DOHH2 (cell line): ENCODE results near the gene FKBP6.

Source experiments
- H3F3A ChIP-seq: fragments of 200-600 bp; sonication (generic), shearing (Covaris generic); 2 replicates; pipeline ENCODE4 v1.6.0; 2016; ENCODE audit warnings: antibody characterized with exemption, mild to moderate bottlenecking; ENCODE audit not compliant: control insufficient read depth, insufficient read depth
- H3K27ac ChIP-seq: fragments of 200-600 bp; sonication (generic); 2 replicates; pipeline ENCODE4 v1.5.1; 2014; ENCODE audit warnings: low read depth, mild to moderate bottlenecking, low read length, moderate library complexity
- H3K27me3 ChIP-seq: fragments of 200-600 bp; sonication (generic); 2 replicates; pipeline ENCODE4 v1.6.1; 2014; ENCODE audit warnings: mild to moderate bottlenecking, low read length, mixed read lengths; ENCODE audit not compliant: control insufficient read depth
- H3K36me3 ChIP-seq: fragments of 200-600 bp; sonication (generic); 2 replicates; pipeline ENCODE4 v1.6.1; 2014; ENCODE audit warnings: mild to moderate bottlenecking, low read length, moderate library complexity, mixed read lengths; ENCODE audit not compliant: control insufficient read depth
- H3K4me1 ChIP-seq: fragments of 200-600 bp; sonication (generic); 2 replicates; pipeline ENCODE4 v1.6.1; 2014; ENCODE audit warnings: mild to moderate bottlenecking, low read length, mixed read lengths; ENCODE audit not compliant: control insufficient read depth
- H3K4me2 ChIP-seq: fragments of 200-600 bp; sonication (generic); 2 replicates; pipeline ENCODE4 v1.6.0; 2014; ENCODE audit warnings: mild to moderate bottlenecking, low read length, moderate library complexity
- H3K4me3 ChIP-seq: fragments of 200-600 bp; sonication (generic); 2 replicates; pipeline ENCODE4 v1.5.1; 2014; ENCODE audit warnings: mild to moderate bottlenecking, low read length, mixed read lengths
- H3K79me2 ChIP-seq: fragments of 200-600 bp; sonication (generic); 2 replicates; pipeline ENCODE4 v1.6.1; 2014; ENCODE audit warnings: mild to moderate bottlenecking, low read length, mixed read lengths; ENCODE audit not compliant: control insufficient read depth
- H3K9me2 ChIP-seq: fragments of 200-600 bp; sonication (generic); replicated peaks from 2 replicates; pipeline ENCODE4 v1.6.1; 2014; ENCODE audit warnings: mild to moderate bottlenecking, low read length, mixed read lengths; ENCODE audit not compliant: control insufficient read depth
- H3K9me3 ChIP-seq: fragments of 200-600 bp; sonication (generic); 2 replicates; pipeline ENCODE4 v1.6.1; 2014; ENCODE audit warnings: antibody characterized with exemption, low read length, mixed read lengths; ENCODE audit not compliant: control insufficient read depth, insufficient read depth
- H4K20me1 ChIP-seq: fragments of 200-600 bp; sonication (generic); 2 replicates; pipeline ENCODE4 v1.6.0; 2014; ENCODE audit warnings: low read depth, mild to moderate bottlenecking, antibody characterized with exemption, low read length, moderate library complexity; ENCODE audit not compliant: control insufficient read depth, insufficient read depth
- CTCF ChIP-seq: fragments of 200-600 bp; sonication (generic); IDR thresholded peaks from one replicate; pipeline ENCODE4 v1.5.1; 2014; ENCODE audit warnings: antibody characterized with exemption, mild to moderate bottlenecking, low read depth, low read length; ENCODE audit not compliant: poor library complexity, severe bottlenecking
- EZH2phosphoT487 ChIP-seq: fragments of 200-600 bp; sonication (generic); IDR thresholded peaks from 2 replicates; pipeline ENCODE4 v1.6.1; 2017; ENCODE audit warnings: borderline replicate concordance, mild to moderate bottlenecking, antibody characterized with exemption, low read length, moderate library complexity, mixed read lengths

Gene FKBP6

DNA sequence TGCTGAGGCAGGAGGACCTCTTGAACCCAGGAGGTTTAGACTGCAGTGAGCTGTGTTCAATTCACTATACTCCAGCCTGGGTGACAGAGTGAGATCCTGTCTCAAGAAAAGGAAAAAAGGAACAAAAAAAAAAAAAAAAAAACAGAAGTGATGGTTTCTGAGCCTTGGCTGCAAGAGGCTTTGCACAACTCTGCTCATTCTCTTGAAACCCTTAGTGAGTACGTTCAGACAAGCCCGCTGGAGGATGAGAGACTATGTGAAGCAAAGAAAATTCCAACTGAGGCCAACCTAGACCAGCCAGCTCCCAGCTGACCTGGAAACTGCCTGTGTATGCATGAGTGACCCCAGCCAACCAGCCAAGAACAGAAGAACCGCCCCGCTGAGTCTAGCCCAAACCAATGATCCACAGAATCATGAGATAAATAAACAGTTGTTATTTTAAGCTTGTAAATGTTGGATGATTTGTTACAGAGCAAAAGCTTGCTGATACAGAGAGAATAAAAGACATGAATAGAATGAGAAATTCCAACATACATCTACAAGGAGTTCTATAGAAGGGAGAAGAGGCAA, 55.1 kb downstream of the FKBP6 start:
- Histone ChIP-seq H3K27ac (no peak overlapping the region), H3K9me2 (no peaks in the 10 kb centered on the region), H3K4me1 (no peaks in the 10 kb centered on the region), H3K4me2 (no peak overlapping the region), H4K20me1 (no peaks in the 10 kb centered on the region), H3K27me3 (no peaks in the 10 kb centered on the region; the same call in 1 of the 2 replicates), H3K9me3 (peaks cover 9% of the 10 kb centered on the region), H3K4me3 (no peak overlapping the region), H3K36me3 (no peaks in the 10 kb centered on the region), H3K79me2 (no peaks in the 10 kb centered on the region), H3F3A (no peaks in the 10 kb centered on the region)
- TF ChIP-seq CTCF: no peak
- TF ChIP-seq EZH2phosphoT487: no peak

- H3K27me3 ChIP-seq: peaks cover 2% of the 10 kb centered on the region; the same call in 1 of the 2 replicates
- no peaks in the 10 kb centered on the region for H4K20me1 ChIP-seq
- H3K4me1 ChIP-seq: no peaks in the 10 kb centered on the region
- H3K79me2 ChIP-seq: no peaks in the 10 kb centered on the region
- no peak overlapping the region for H3K27ac ChIP-seq
- H3K4me2 ChIP-seq: no peak overlapping the region
- TF ChIP-seq CTCF: no peak
- TF ChIP-seq EZH2phosphoT487: no peak
- peaks cover 12% of the 10 kb centered on the region for H3K9me3 ChIP-seq
- no peaks in the 10 kb centered on the region for H3F3A ChIP-seq
- no peaks in the 10 kb centered on the region for H3K36me3 ChIP-seq
- H3K4me3 ChIP-seq: no peak overlapping the region
- no peaks in the 10 kb centered on the region for H3K9me2 ChIP-seq
These were observed 59.4 kb downstream of the FKBP6 start for GRCh38 chr7:73387221-73387828.

GRCh38 chr7:73387908-73388414, 60.0 kb downstream of the FKBP6 start:
- no peak overlapping the region for H3K27ac ChIP-seq
- H3K36me3 ChIP-seq: no peaks in the 10 kb centered on the region
- H3F3A ChIP-seq: no peaks in the 10 kb centered on the region
- no peaks in the 10 kb centered on the region for H4K20me1 ChIP-seq
- TF ChIP-seq CTCF (no peak), EZH2phosphoT487 (no peak)
- H3K27me3 ChIP-seq: peaks cover 2% of the 10 kb centered on the region; the same call in 1 of the 2 replicates
- H3K79me2 ChIP-seq: no peaks in the 10 kb centered on the region
- H3K4me3 ChIP-seq: no peak overlapping the region
- peaks cover 12% of the 10 kb centered on the region for H3K9me3 ChIP-seq
- H3K4me1 ChIP-seq: no peaks in the 10 kb centered on the region
- no peak overlapping the region for H3K4me2 ChIP-seq
- no peaks in the 10 kb centered on the region for H3K9me2 ChIP-seq
